ENCODE measurements around the gene PTGDR. TPM values are rescaled to one million over a fixed set of nuclear protein-coding genes. Genes with fewer than 3 reads are reported as not detected.

PTGDR gene
- total RNA-seq = 0.40 TPM
- polyA plus RNA-seq (ENCODE audit: insufficient read depth in 1 of 8, insufficient read length in 8 of 8, low replicate concordance in 1 of 8) = under 1 TPM; 0.16 to 0.71 (median 0.42) TPM
- long read RNA-seq, donor 1 = 0 reads
- long read RNA-seq, donor 2 = 0 reads
- long read RNA-seq, donor 3 = 0 reads
- long read RNA-seq, donor 4 = 0 reads
- long read RNA-seq, donor 5 = 0 reads
- long read RNA-seq, donor 6, partial matches to known transcripts = 0 of 2 reads
- long read RNA-seq, donor 6, other reads (novel, unspliced or antisense) = 0 of 2 reads
- long read RNA-seq, donor 7 = 0 reads
- long read RNA-seq, donor 8 = 0 reads
- long read RNA-seq, donor 9 = 0 reads
- long read RNA-seq, donor 10 = 0 reads
- long read RNA-seq, donor 11 = 0 reads

- H3K9me3 ChIP-seq (replicated peaks; ENCODE audit: control insufficient read depth, low read depth, low read length) = no peaks in the 10 kb centered on the region
- H3K36me3 ChIP-seq (ENCODE audit: control insufficient read depth, insufficient read depth, low read length) = no peaks in the 10 kb centered on the region
- WGBS (ENCODE audit: insufficient coverage) = 3% methylated on average over 59 of the region's 63 CpGs
- peak; percentile 18 for DNase-seq
- no peak within 1 kb of the TSS for H3K27ac ChIP-seq (ENCODE audit: low read length)
- H3K27me3 ChIP-seq (ENCODE audit: control insufficient read depth, insufficient read depth, low read length) = peaks cover 40% of the 10 kb centered on the region
- peak within 1 kb of the TSS; percentile 30 for H3K4me3 ChIP-seq (ENCODE audit: low read length)
- peaks cover 21% of the 10 kb centered on the region for H3K4me1 ChIP-seq (ENCODE audit: control insufficient read depth, insufficient read depth, low read length)
Observed at GRCh38 chr14:52267501-52268278, at the start of gene PTGDR. PTGDR (plus strand) TSS chr14:52267698; CDS start chr14:52267815, 117 bp downstream.

- H3K4me3 ChIP-seq (ENCODE audit: low read length) = no peak overlapping the region
- H3K9me3 ChIP-seq (replicated peaks; ENCODE audit: control insufficient read depth, low read depth, low read length) = no peaks in the 10 kb centered on the region
- no peak for DNase-seq
- no peaks in the 10 kb centered on the region for H3K36me3 ChIP-seq (ENCODE audit: control insufficient read depth, insufficient read depth, low read length)
- WGBS (ENCODE audit: insufficient coverage) = 83% methylated on average over 3 of the region's 4 CpGs
- H3K27me3 ChIP-seq (ENCODE audit: control insufficient read depth, insufficient read depth, low read length) = no peaks in the 10 kb centered on the region
- no peak overlapping the region for H3K27ac ChIP-seq (ENCODE audit: low read length)
- no peaks in the 10 kb centered on the region for H3K4me1 ChIP-seq (ENCODE audit: control insufficient read depth, insufficient read depth, low read length)
Observed at GRCh38 chr14:52219488-52220084, 47.9 kb upstream of the PTGDR start.

GRCh38 chr14:52220924-52221811 is 46.3 kb upstream of the PTGDR start:
- Histone ChIP-seq H3K9me3 (replicated peaks; ENCODE audit: control insufficient read depth, low read depth, low read length) (no peaks in the 10 kb centered on the region), H3K36me3 (ENCODE audit: control insufficient read depth, insufficient read depth, low read length) (no peaks in the 10 kb centered on the region), H3K4me1 (ENCODE audit: control insufficient read depth, insufficient read depth, low read length) (no peaks in the 10 kb centered on the region), H3K4me3 (ENCODE audit: low read length) (no peak overlapping the region), H3K27ac (ENCODE audit: low read length) (no peak overlapping the region), H3K27me3 (ENCODE audit: control insufficient read depth, insufficient read depth, low read length) (no peaks in the 10 kb centered on the region)
- 53% methylated on average over 2 of the region's 7 CpGs for WGBS (ENCODE audit: insufficient coverage)
- DNase-seq = no peak

- Histone ChIP-seq H3K36me3 (ENCODE audit: control insufficient read depth, insufficient read depth, low read length) (no peaks in the 10 kb centered on the region), H3K4me1 (ENCODE audit: control insufficient read depth, insufficient read depth, low read length) (no peaks in the 10 kb centered on the region), H3K27me3 (ENCODE audit: control insufficient read depth, insufficient read depth, low read length) (no peaks in the 10 kb centered on the region), H3K9me3 (replicated peaks; ENCODE audit: control insufficient read depth, low read depth, low read length) (no peaks in the 10 kb centered on the region), H3K4me3 (ENCODE audit: low read length) (no peak overlapping the region), H3K27ac (ENCODE audit: low read length) (no peak overlapping the region)
- WGBS (ENCODE audit: insufficient coverage) = 74% methylated on average over 9 of the region's 9 CpGs
- DNase-seq = no peak
Observed at GRCh38 chr14:52222901-52223300, 44.6 kb upstream of the PTGDR start.

GRCh38 chr14:52227619-52228222 is 39.8 kb upstream of the PTGDR start:
- Histone ChIP-seq H3K27me3 (ENCODE audit: control insufficient read depth, insufficient read depth, low read length) (no peaks in the 10 kb centered on the region), H3K9me3 (replicated peaks; ENCODE audit: control insufficient read depth, low read depth, low read length) (no peaks in the 10 kb centered on the region), H3K4me1 (ENCODE audit: control insufficient read depth, insufficient read depth, low read length) (no peaks in the 10 kb centered on the region), H3K4me3 (ENCODE audit: low read length) (no peak overlapping the region), H3K36me3 (ENCODE audit: control insufficient read depth, insufficient read depth, low read length) (no peaks in the 10 kb centered on the region), H3K27ac (ENCODE audit: low read length) (no peak overlapping the region)
- DNase-seq = no peak
- 83% methylated on average over 3 of the region's 7 CpGs for WGBS (ENCODE audit: insufficient coverage)

- WGBS (ENCODE audit: insufficient coverage) = 33% methylated on average over 1 of the region's 2 CpGs
- no peak overlapping the region for H3K4me3 ChIP-seq (ENCODE audit: low read length)
- no peaks in the 10 kb centered on the region for H3K9me3 ChIP-seq (replicated peaks; ENCODE audit: control insufficient read depth, low read depth, low read length)
- H3K36me3 ChIP-seq (ENCODE audit: control insufficient read depth, insufficient read depth, low read length) = no peaks in the 10 kb centered on the region
- no peaks in the 10 kb centered on the region for H3K4me1 ChIP-seq (ENCODE audit: control insufficient read depth, insufficient read depth, low read length)
- DNase-seq = no peak
- peaks cover 3% of the 10 kb centered on the region for H3K27me3 ChIP-seq (ENCODE audit: control insufficient read depth, insufficient read depth, low read length)
- no peak overlapping the region for H3K27ac ChIP-seq (ENCODE audit: low read length)
Observed at GRCh38 chr14:52233693-52234092, 33.8 kb upstream of the PTGDR start.

- DNase-seq = no peak
- Histone ChIP-seq H3K4me3 (ENCODE audit: low read length) (no peak overlapping the region), H3K9me3 (replicated peaks; ENCODE audit: control insufficient read depth, low read depth, low read length) (no peaks in the 10 kb centered on the region), H3K4me1 (ENCODE audit: control insufficient read depth, insufficient read depth, low read length) (no peaks in the 10 kb centered on the region), H3K27ac (ENCODE audit: low read length) (no peak overlapping the region), H3K27me3 (ENCODE audit: control insufficient read depth, insufficient read depth, low read length) (peaks cover 3% of the 10 kb centered on the region), H3K36me3 (ENCODE audit: control insufficient read depth, insufficient read depth, low read length) (no peaks in the 10 kb centered on the region)
- WGBS (ENCODE audit: insufficient coverage) = 75% methylated on average over 1 of the region's 2 CpGs
Observed at GRCh38 chr14:52235434-52235833, 32.1 kb upstream of the PTGDR start.

- Histone ChIP-seq H3K27me3 (ENCODE audit: control insufficient read depth, insufficient read depth, low read length) (peaks cover 3% of the 10 kb centered on the region), H3K36me3 (ENCODE audit: control insufficient read depth, insufficient read depth, low read length) (no peaks in the 10 kb centered on the region), H3K27ac (ENCODE audit: low read length) (no peak overlapping the region), H3K9me3 (replicated peaks; ENCODE audit: control insufficient read depth, low read depth, low read length) (no peaks in the 10 kb centered on the region), H3K4me1 (ENCODE audit: control insufficient read depth, insufficient read depth, low read length) (no peaks in the 10 kb centered on the region), H3K4me3 (ENCODE audit: low read length) (no peak overlapping the region)
- 52% methylated on average over 4 of the region's 7 CpGs for WGBS (ENCODE audit: insufficient coverage)
- DNase-seq = peak; percentile 42
Observed at GRCh38 chr14:52235866-52236510, 31.5 kb upstream of the PTGDR start.

GRCh38 chr14:52238682-52239081 is 28.8 kb upstream of the PTGDR start:
- no CpG with 5 or more reads among the region's 1 CpG for WGBS (ENCODE audit: insufficient coverage)
- Histone ChIP-seq H3K27me3 (ENCODE audit: control insufficient read depth, insufficient read depth, low read length) (peaks cover 3% of the 10 kb centered on the region), H3K4me1 (ENCODE audit: control insufficient read depth, insufficient read depth, low read length) (no peaks in the 10 kb centered on the region), H3K36me3 (ENCODE audit: control insufficient read depth, insufficient read depth, low read length) (no peaks in the 10 kb centered on the region), H3K9me3 (replicated peaks; ENCODE audit: control insufficient read depth, low read depth, low read length) (no peaks in the 10 kb centered on the region), H3K4me3 (ENCODE audit: low read length) (no peak overlapping the region), H3K27ac (ENCODE audit: low read length) (no peak overlapping the region)
- DNase-seq = no peak

Data from muscle of leg (tissue), 16 donors.